SU-DHL-6 (cell line): Measurements from ENCODE around the gene ACTL8.

Source experiments
- H2AFZ ChIP-seq: fragments of 200-600 bp; sonication (generic); 2 replicates; pipeline ENCODE4 v1.6.1; 2014; ENCODE audit warnings: low read depth, mild to moderate bottlenecking, moderate library complexity, mixed read lengths, antibody characterized with exemption, low read length; ENCODE audit not compliant: severe bottlenecking
- H3F3A ChIP-seq: fragments of 200-600 bp; shearing (Covaris generic); 2 replicates; pipeline ENCODE4 v1.6.0; 2016; ENCODE audit warnings: antibody characterized with exemption, mild to moderate bottlenecking; ENCODE audit not compliant: insufficient read depth
- H3K27ac ChIP-seq: fragments of 200-600 bp; sonication (generic); 2 replicates; pipeline ENCODE4 v1.5.1; 2016; ENCODE audit warnings: low read depth, mild to moderate bottlenecking, low read length, moderate library complexity, mixed read lengths
- H3K27me3 ChIP-seq: fragments of 200-600 bp; sonication (generic), shearing (Covaris generic); 2 replicates; pipeline ENCODE4 v1.6.0; 2014; ENCODE audit warnings: mild to moderate bottlenecking, low read length
- H3K36me3 ChIP-seq: fragments of 200-600 bp; sonication (generic); 2 replicates; pipeline ENCODE4 v1.6.1; 2014; ENCODE audit warnings: mild to moderate bottlenecking, low read length, mixed read lengths
- H3K4me2 ChIP-seq: fragments of 300-600, 200-600 bp; shearing (Covaris generic), sonication (generic); 2 replicates; pipeline ENCODE4 v1.6.0; 2014; ENCODE audit warnings: low read length, low read depth, mild to moderate bottlenecking; ENCODE audit not compliant: poor library complexity, severe bottlenecking
- H3K4me3 ChIP-seq: fragments of 200-600 bp; sonication (generic); 2 replicates; pipeline ENCODE4 v1.5.1; 2014; ENCODE audit warnings: antibody characterized with exemption, low read length, mild to moderate bottlenecking, mixed read lengths; ENCODE audit not compliant: insufficient read depth, poor library complexity, severe bottlenecking
- H3K79me2 ChIP-seq: fragments of 200-600 bp; sonication (generic); 2 replicates; pipeline ENCODE4 v1.6.1; 2014; ENCODE audit warnings: mild to moderate bottlenecking, low read length, moderate library complexity; ENCODE audit not compliant: insufficient read depth
- H3K9ac ChIP-seq: fragments of 200-600 bp; sonication (generic); 2 replicates; pipeline ENCODE4 v1.7.0; 2014; ENCODE audit warnings: mild to moderate bottlenecking, low read length
- H3K9me2 ChIP-seq: fragments of 200-600 bp; sonication (generic); replicated peaks from 2 replicates; pipeline ENCODE4 v1.6.1; 2014; ENCODE audit warnings: low read length; ENCODE audit not compliant: insufficient read depth
- H3K9me3 ChIP-seq: fragments of 200-600 bp; sonication (generic); 2 replicates; pipeline ENCODE4 v1.6.1; 2014; ENCODE audit warnings: low read length, mixed read lengths; ENCODE audit not compliant: insufficient read depth
- H4K20me1 ChIP-seq: fragments of 200-600 bp; sonication (generic); 2 replicates; pipeline ENCODE4 v1.6.1; 2014; ENCODE audit warnings: low read depth, mild to moderate bottlenecking, antibody characterized with exemption, low read length, moderate library complexity, mixed read lengths
- EZH2phosphoT487 ChIP-seq: fragments of 200-600 bp; sonication (generic), shearing (Covaris generic); conservative IDR thresholded peaks from 2 replicates; pipeline ENCODE4 v1.6.1; 2018; ENCODE audit warnings: mild to moderate bottlenecking, antibody characterized with exemption, low read length, moderate library complexity, mixed read lengths
- TF ChIP-seq, protein P1 (sequence below): fragments of 200-600 bp; sonication (generic); IDR thresholded peaks from one replicate; pipeline ENCODE4 v1.5.1; 2017; ENCODE audit warnings: antibody characterized with exemption, mild to moderate bottlenecking, low read length, moderate library complexity; ENCODE audit not compliant: insufficient read depth, poor library complexity, severe bottlenecking

ACTL8 gene

DNA sequence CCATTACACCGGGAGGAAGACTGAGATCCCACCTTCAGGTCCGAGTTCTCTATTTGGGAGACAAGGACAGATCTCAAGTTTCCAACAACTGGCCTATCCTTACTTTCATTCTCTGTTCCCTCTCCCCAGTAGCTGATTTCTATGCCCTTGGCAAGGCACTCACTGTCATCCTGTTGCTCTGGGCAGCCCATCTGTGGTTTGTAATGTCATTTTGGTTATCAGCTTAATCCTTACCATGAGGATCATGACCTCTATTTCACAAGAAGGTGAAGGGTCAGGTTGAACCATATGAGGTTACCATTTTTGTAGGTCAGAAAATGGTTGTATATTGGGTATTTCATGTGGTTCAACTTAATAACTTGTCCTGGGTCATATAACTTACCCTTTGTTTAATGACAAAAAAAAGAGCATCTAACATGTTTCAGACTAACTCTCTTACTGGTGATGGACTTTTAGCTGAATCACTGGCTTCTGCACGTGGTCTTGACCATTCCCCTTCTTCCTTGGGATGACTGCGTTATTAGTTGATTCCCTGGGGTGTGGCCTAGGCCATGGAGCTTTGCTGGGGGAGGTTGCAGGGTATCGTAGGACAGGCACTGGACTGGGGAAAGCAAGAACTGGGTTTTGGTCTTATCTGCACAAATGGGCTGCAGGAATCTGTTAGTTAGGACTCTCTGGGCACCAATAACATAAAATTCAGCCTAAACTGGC, 120.2 kb downstream of the ACTL8 start:
- Histone ChIP-seq H3K9ac (no peak overlapping the region), H3K9me2 (no peaks in the 10 kb centered on the region)
- TF ChIP-seq, protein P1, sequence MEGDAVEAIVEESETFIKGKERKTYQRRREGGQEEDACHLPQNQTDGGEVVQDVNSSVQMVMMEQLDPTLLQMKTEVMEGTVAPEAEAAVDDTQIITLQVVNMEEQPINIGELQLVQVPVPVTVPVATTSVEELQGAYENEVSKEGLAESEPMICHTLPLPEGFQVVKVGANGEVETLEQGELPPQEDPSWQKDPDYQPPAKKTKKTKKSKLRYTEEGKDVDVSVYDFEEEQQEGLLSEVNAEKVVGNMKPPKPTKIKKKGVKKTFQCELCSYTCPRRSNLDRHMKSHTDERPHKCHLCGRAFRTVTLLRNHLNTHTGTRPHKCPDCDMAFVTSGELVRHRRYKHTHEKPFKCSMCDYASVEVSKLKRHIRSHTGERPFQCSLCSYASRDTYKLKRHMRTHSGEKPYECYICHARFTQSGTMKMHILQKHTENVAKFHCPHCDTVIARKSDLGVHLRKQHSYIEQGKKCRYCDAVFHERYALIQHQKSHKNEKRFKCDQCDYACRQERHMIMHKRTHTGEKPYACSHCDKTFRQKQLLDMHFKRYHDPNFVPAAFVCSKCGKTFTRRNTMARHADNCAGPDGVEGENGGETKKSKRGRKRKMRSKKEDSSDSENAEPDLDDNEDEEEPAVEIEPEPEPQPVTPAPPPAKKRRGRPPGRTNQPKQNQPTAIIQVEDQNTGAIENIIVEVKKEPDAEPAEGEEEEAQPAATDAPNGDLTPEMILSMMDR = no peak
- no peak for TF ChIP-seq EZH2phosphoT487

DNA sequence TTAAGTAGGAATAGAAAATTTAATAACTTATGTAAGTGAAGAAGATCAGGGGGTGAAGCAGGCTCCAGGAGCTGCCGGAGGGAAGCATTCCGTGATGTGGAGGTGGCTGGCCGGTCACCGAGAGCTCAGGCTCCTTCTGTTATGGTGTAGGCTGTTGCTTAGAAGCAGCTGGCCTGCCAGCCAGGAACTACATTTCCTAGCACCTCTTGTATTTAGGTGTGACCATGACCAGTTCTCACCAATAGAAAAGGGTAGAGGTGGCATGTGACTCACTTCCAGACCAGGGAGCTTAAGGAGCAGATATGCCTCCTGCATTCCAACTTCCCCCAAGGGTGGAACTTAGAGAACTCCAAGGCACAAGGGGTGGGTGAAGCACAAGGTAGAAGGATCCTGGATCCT, 120.7 kb downstream of the ACTL8 start:
- Histone ChIP-seq H3K9me3 (no peaks in the 10 kb centered on the region), H3K9me2 (no peaks in the 10 kb centered on the region), H3K27me3 (no peaks in the 10 kb centered on the region), H4K20me1 (no peaks in the 10 kb centered on the region), H2AFZ (no peak overlapping the region), H3K79me2 (no peaks in the 10 kb centered on the region), H3K4me2 (no peak overlapping the region), H3F3A (no peaks in the 10 kb centered on the region), H3K36me3 (no peaks in the 10 kb centered on the region), H3K9ac (no peak overlapping the region), H3K4me3 (no peak overlapping the region), H3K27ac (no peak overlapping the region)
- TF ChIP-seq, protein P1 = no peak
- TF ChIP-seq EZH2phosphoT487 = no peak

More for the DNA sequence above, 120.2 kb downstream of the ACTL8 start:
- Histone ChIP-seq H3K4me2 (no peak overlapping the region), H2AFZ (no peak overlapping the region), H3K27me3 (no peaks in the 10 kb centered on the region), H3K36me3 (no peaks in the 10 kb centered on the region), H3F3A (no peaks in the 10 kb centered on the region), H3K9me3 (no peaks in the 10 kb centered on the region), H3K4me3 (no peak overlapping the region), H4K20me1 (no peaks in the 10 kb centered on the region), H3K27ac (no peak overlapping the region), H3K79me2 (no peaks in the 10 kb centered on the region)
